ENCODE data around the gene P2RY2.

Gene P2RY2

GRCh38 chr11:73244589-73245240, 26.6 kb downstream of the P2RY2 start:
- no peak for DNase-seq (ENCODE audit: low read depth)
- H3K4me3 ChIP-seq (ENCODE audit: control insufficient read depth, low read depth, low read length), result no peak overlapping the region
- TF ChIP-seq, protein P1, sequence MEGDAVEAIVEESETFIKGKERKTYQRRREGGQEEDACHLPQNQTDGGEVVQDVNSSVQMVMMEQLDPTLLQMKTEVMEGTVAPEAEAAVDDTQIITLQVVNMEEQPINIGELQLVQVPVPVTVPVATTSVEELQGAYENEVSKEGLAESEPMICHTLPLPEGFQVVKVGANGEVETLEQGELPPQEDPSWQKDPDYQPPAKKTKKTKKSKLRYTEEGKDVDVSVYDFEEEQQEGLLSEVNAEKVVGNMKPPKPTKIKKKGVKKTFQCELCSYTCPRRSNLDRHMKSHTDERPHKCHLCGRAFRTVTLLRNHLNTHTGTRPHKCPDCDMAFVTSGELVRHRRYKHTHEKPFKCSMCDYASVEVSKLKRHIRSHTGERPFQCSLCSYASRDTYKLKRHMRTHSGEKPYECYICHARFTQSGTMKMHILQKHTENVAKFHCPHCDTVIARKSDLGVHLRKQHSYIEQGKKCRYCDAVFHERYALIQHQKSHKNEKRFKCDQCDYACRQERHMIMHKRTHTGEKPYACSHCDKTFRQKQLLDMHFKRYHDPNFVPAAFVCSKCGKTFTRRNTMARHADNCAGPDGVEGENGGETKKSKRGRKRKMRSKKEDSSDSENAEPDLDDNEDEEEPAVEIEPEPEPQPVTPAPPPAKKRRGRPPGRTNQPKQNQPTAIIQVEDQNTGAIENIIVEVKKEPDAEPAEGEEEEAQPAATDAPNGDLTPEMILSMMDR (IDR thresholded peaks at IDR 0.05; ENCODE audit: control insufficient read depth, insufficient read depth, low read depth, low read length, missing control alignments), result no peak

GRCh38 chr11:73245461-73245860, 27.4 kb downstream of the P2RY2 start:
- no peak for DNase-seq (ENCODE audit: low read depth)
- TF ChIP-seq, protein P1 (IDR thresholded peaks at IDR 0.05; ENCODE audit: control insufficient read depth, insufficient read depth, low read depth, low read length, missing control alignments), result no peak
- no peak overlapping the region for H3K4me3 ChIP-seq (ENCODE audit: control insufficient read depth, low read depth, low read length)

DNA sequence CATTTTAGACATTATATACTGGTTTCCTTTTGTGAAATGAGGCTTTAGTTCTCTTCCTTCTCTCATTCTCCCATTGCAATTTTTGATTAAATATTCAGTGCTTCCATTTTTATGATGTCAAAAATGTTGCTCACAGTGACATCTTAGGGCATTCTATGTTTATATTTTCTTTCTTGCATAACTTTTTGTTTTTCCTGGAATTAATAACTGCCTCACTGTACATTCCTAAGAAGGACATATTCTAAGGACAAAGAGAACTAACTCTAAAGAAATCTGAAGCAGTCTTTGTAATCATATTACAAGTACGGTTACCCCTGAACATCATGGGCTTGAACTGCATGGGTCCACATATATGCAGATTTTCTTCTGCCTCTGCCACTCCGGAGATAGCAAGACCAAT, 28.2 kb downstream of the P2RY2 start:
- no peak for DNase-seq (ENCODE audit: low read depth)
- TF ChIP-seq, protein P1 (IDR thresholded peaks at IDR 0.05; ENCODE audit: control insufficient read depth, insufficient read depth, low read depth, low read length, missing control alignments), result no peak
- no peak overlapping the region for H3K4me3 ChIP-seq (ENCODE audit: control insufficient read depth, low read depth, low read length)

GRCh38 chr11:73248526-73249185, 30.6 kb downstream of the P2RY2 start:
- DNase-seq (ENCODE audit: low read depth), result no peak
- no peak overlapping the region for H3K4me3 ChIP-seq (ENCODE audit: control insufficient read depth, low read depth, low read length)
- TF ChIP-seq, protein P1 (IDR thresholded peaks at IDR 0.05; ENCODE audit: control insufficient read depth, insufficient read depth, low read depth, low read length, missing control alignments), result no peak

DNA sequence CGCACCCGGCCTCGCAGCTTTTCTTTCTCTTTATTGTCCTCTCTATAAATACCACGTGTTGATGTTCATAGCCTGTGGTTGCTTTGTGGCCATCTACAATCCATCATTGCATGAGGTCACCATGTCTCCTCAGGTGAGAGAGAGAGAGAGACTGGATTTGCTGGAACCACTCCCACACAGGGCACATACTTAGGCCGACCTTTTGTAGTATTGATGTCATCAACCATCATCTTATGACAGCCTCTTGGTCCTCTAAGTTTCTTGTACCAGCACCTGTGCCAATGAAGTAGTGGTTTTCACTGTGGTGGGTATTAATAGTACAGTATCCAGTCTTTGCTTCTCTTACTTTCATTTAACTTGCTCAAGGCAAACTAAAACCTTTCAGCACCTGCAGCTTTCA, 31.2 kb downstream of the P2RY2 start:
- no peak overlapping the region for H3K4me3 ChIP-seq (ENCODE audit: control insufficient read depth, low read depth, low read length)
- DNase-seq (ENCODE audit: low read depth), result no peak
- TF ChIP-seq, protein P1 (IDR thresholded peaks at IDR 0.05; ENCODE audit: control insufficient read depth, insufficient read depth, low read depth, low read length, missing control alignments), result no peak

GRCh38 chr11:73249853-73250783, 32.0 kb downstream of the P2RY2 start:
- TF ChIP-seq, protein P1 (IDR thresholded peaks at IDR 0.05; ENCODE audit: control insufficient read depth, insufficient read depth, low read depth, low read length, missing control alignments), result no peak
- DNase-seq (ENCODE audit: low read depth), result no peak
- H3K4me3 ChIP-seq (ENCODE audit: control insufficient read depth, low read depth, low read length), result no peak overlapping the region

Data from AG09309 (cell line).